Stomach (tissue), 9 donors: ENCODE data around the gene ITGAL. TPM values are rescaled to one million over a fixed set of nuclear protein-coding genes. Genes with fewer than 3 reads are reported as not detected.
"Not testable (repeated sequence)": the region's sequence is repeated elsewhere in the genome, so short reads cannot be mapped to it uniquely, and the experiment has no call there.

Experiments
- DNase-seq, 2 donors: peaks; one replicate each; pipeline versions ENCODE4 v3.0.0 to v3.0.0-alpha.2; 2013 to 2019
- H3K27ac ChIP-seq, 5 donors: fragments of 200-600 bp in 4 of 5; sonication (generic) in 4 of 5; one replicate each; pipeline ENCODE4 v1.5.1; 2013 to 2019; ENCODE audit warnings: mild to moderate bottlenecking in 1 of 5, moderate library complexity in 1 of 5
- H3K27me3 ChIP-seq, 3 donors: fragments of 200-600 bp; sonication (generic); one replicate each; pipeline ENCODE4 v1.5.1; 2017 to 2019; ENCODE audit warnings: mixed run types in 1 of 3
- H3K36me3 ChIP-seq, 4 donors: fragments of 200-600 bp; sonication (generic); 1 replicate in 3 of 4; 2 replicates in 1 of 4; pipeline ENCODE4 v1.5.1; 2016 to 2019
- H3K4me1 ChIP-seq, 4 donors: fragments of 200-600 bp; sonication (generic); one replicate each; pipeline ENCODE4 v1.5.1; 2016 to 2019
- H3K4me3 ChIP-seq, 4 donors: fragments of 200-600 bp; sonication (generic) in 3 of 4; one replicate each; pipeline ENCODE4 v1.5.1; 2016 to 2019; ENCODE audit warnings: mild to moderate bottlenecking in 1 of 4
- H3K9me3 ChIP-seq, 4 donors: fragments of 200-600 bp; sonication (generic); one replicate each; pipeline ENCODE4 v1.5.1; 2016 to 2019
- CTCF ChIP-seq, 7 experiments: fragments of 450-650 bp in 4 of 7; fragments of 200-600 bp in 3 of 7; sonication (generic) in 3 of 7; IDR thresholded peaks; one replicate each; pipeline ENCODE4 v1.5.1; 2016 to 2019; ENCODE audit warnings: antibody characterized with exemption in 7 of 7, control low read depth in 2 of 7, mild to moderate bottlenecking in 1 of 7
- EP300 ChIP-seq: sonication (generic); formaldehyde crosslinking; IDR thresholded peaks from one replicate; pipeline ENCODE4 v1.6.1; 2017; ENCODE audit warnings: antibody characterized with exemption
- POLR2A ChIP-seq, 4 donors: fragments of 450-650 bp; IDR thresholded peaks; one replicate each; pipeline ENCODE4 v1.6.1; 2016; ENCODE audit warnings: antibody characterized with exemption in 4 of 4, control low read depth in 2 of 4, mild to moderate bottlenecking in 1 of 4, moderate library complexity in 1 of 4
- POLR2AphosphoS5 ChIP-seq, 3 donors: sonication (generic); formaldehyde crosslinking; IDR thresholded peaks; one replicate each; pipeline ENCODE4 v1.6.1; 2016; ENCODE audit warnings: antibody characterized with exemption in 3 of 3
- WGBS, 5 donors: extraction: QIAGEN DNeasy Blood & Tissue Kit in 3 of 5; methylation state at CpG; one replicate each; pipeline versions ENCODE4 v1.1.5 to v1.1.7; 2013 to 2018; 5-methylcytosine and 5-hydroxymethylcytosine counted together
- intact Hi-C: fragments of 100-400 bp; cut with DNase I; formaldehyde crosslinking; loops from one replicate; pipeline ENCODE4 v1.15.1; 2023; ENCODE audit warnings: low total_unique reads
- polyA plus RNA-seq, 3 donors: library from polyadenylated mRNA; stranded (reverse); fragments of 200-250 nt; gene quantifications; one replicate each; pipeline ENCODE4 v1.2.3, GENCODE V29; 2013
- total RNA-seq, 5 donors: library from RNA; depleted of rRNA; stranded (reverse); fragments of >200 nt; gene quantifications; one replicate each; pipeline versions ENCODE4 v1.1.0 to v1.2.3, GENCODE V29; 2014 to 2016
- donor health status: healthy with polysubstance abuse.
- donor health status: Bipolar disorder and iron deficiency.
- donor health status: healthy.

The ITGAL gene
- total and polyA plus RNA-seq, 8 donors, result 1.2 to 256 (median 6.8) TPM

GRCh38 chr16:30476991-30477390, 4.4 kb downstream of the ITGAL start:
- 46 to 62% (median 52%) methylated on average over 3 of the region's 3 CpGs for WGBS, 5 donors
- TF ChIP-seq EP300, result no peak
- peaks cover 0 to 7% (median 0%) of the 10 kb centered on the region in 4 donors for H3K4me1 ChIP-seq
- H3K27ac ChIP-seq, result no peak overlapping the region
- H3K4me3 ChIP-seq, result no peak overlapping the region
- peaks cover 0 to 34% (median 11%) of the 10 kb centered on the region in 3 donors for H3K27me3 ChIP-seq
- H3K36me3 ChIP-seq, result no peaks in the 10 kb centered on the region
- no peak for DNase-seq
- no peaks in the 10 kb centered on the region for H3K9me3 ChIP-seq
- intact Hi-C loops, result no loop called here

GRCh38 chr16:30477773-30478172, 5.2 kb downstream of the ITGAL start:
- DNase-seq, H3K36me3 ChIP-seq, intact Hi-C loops, H3K9me3 ChIP-seq, H3K4me3 ChIP-seq, H3K4me1 ChIP-seq, H3K27ac ChIP-seq: not testable (repeated sequence)
- H3K27me3 ChIP-seq, result peaks cover 0 to 26% (median 11%) of the 10 kb centered on the region in 3 donors
- WGBS, 5 donors, result 79 to 95% (median 89%) methylated on average over 3 of the region's 3 CpGs

GRCh38 chr16:30478766-30479478, 6.4 kb downstream of the ITGAL start:
- 88 to 91% (median 91%) methylated on average over 9 to 12 of the region's 12 CpGs for WGBS, 5 donors
- no peak for TF ChIP-seq CTCF (IDR thresholded peaks at IDR 0.05)
- TF ChIP-seq POLR2A (IDR thresholded peaks at IDR 0.05), result no peak
- no peak for TF ChIP-seq POLR2AphosphoS5 (IDR thresholded peaks at IDR 0.05)
- no peak for TF ChIP-seq EP300
- Histone ChIP-seq H3K4me3 (no peak overlapping the region), H3K27me3 (peaks cover 0 to 16% (median 3%) of the 10 kb centered on the region in 3 donors), H3K27ac (no peak overlapping the region), H3K36me3 (no peaks in the 10 kb centered on the region), H3K4me1 (peaks cover 0 to 2% (median 0%) of the 10 kb centered on the region in 4 donors), H3K9me3 (no peaks in the 10 kb centered on the region)
- intact Hi-C loops, result no loop called here
- no peak for DNase-seq

- no peak overlapping the region for H3K4me3 ChIP-seq
- no peak for DNase-seq
- no peaks in the 10 kb centered on the region for H3K9me3 ChIP-seq
- no peak overlapping the region for H3K27ac ChIP-seq
- no peaks in the 10 kb centered on the region for H3K4me1 ChIP-seq
- WGBS, 5 donors, result 83 to 91% (median 87%) methylated on average over 5 of the region's 5 CpGs
- TF ChIP-seq EP300, result no peak
- no peak for TF ChIP-seq POLR2A (IDR thresholded peaks at IDR 0.05)
- TF ChIP-seq POLR2AphosphoS5 (IDR thresholded peaks at IDR 0.05), result no peak
- no peak for TF ChIP-seq CTCF (IDR thresholded peaks at IDR 0.05)
- intact Hi-C loops, result no loop called here
- H3K36me3 ChIP-seq, result no peaks in the 10 kb centered on the region
- no peaks in the 10 kb centered on the region for H3K27me3 ChIP-seq
Observed at GRCh38 chr16:30481381-30481780, 8.8 kb downstream of the ITGAL start.

GRCh38 chr16:30482366-30482765, 9.8 kb downstream of the ITGAL start:
- TF ChIP-seq EP300, result no peak
- TF ChIP-seq CTCF (IDR thresholded peaks at IDR 0.05), result no peak
- TF ChIP-seq POLR2AphosphoS5 (IDR thresholded peaks at IDR 0.05), result no peak
- TF ChIP-seq POLR2A (IDR thresholded peaks at IDR 0.05), result no peak
- intact Hi-C loops, result no loop called here
- Histone ChIP-seq H3K4me3 (no peak overlapping the region), H3K27ac (no peak overlapping the region), H3K36me3 (peaks cover 0 to under 1% (median 0%) of the 10 kb centered on the region in 4 donors), H3K4me1 (no peaks in the 10 kb centered on the region), H3K27me3 (no peaks in the 10 kb centered on the region), H3K9me3 (no peaks in the 10 kb centered on the region)
- DNase-seq, result no peak
- 81 to 96% (median 92%) methylated on average over 3 of the region's 3 CpGs for WGBS, 5 donors
